GM13977 (cell line): ENCODE data around the gene JMJD1C.

Experiments
- DNase-seq: peaks from one replicate; pipeline ENCODE4 v3.0.0; 2012; ENCODE audit warnings: low spot score
- CTCF ChIP-seq: IDR thresholded peaks from 2 replicates; pipeline ENCODE4 v1.5.1; 2012; ENCODE audit warnings: mild to moderate bottlenecking, control low read depth; ENCODE audit not compliant: insufficient read depth; ENCODE audit errors: extremely low read depth, missing control alignments
- in situ Hi-C: fragments of 300-500 bp; cut with MboI; formaldehyde crosslinking; loops from one replicate; pipeline ENCODE4 v1.12.0; 2022; ENCODE audit warnings: low sequenced_read_pairs, low pct_unique_long_range_greater_than_20kb, mixed read lengths, inconsistent platforms; ENCODE audit not compliant: unreplicated experiment

Gene JMJD1C

GRCh38 chr10:63466144-63466935 lies 563 bp upstream of the JMJD1C start:
- in situ Hi-C loops, result no loop called here
- TF ChIP-seq CTCF, result no peak
- peak; percentile 55 for DNase-seq

- TF ChIP-seq CTCF, result no peak
- in situ Hi-C loops, result no loop called here
- peak; percentile 29 for DNase-seq
Observed at GRCh38 chr10:63464402-63465292, 1.1 kb downstream of the JMJD1C start.

- no peak for TF ChIP-seq CTCF
- no peak for DNase-seq
- in situ Hi-C loops, result no loop called here
Observed at GRCh38 chr10:63462442-63462841, 3.3 kb downstream of the JMJD1C start.

GRCh38 chr10:63458177-63458576 lies 7.6 kb downstream of the JMJD1C start:
- DNase-seq, result no peak
- TF ChIP-seq CTCF, result no peak
- in situ Hi-C loops, result no loop called here

GRCh38 chr10:63457594-63457993 lies 8.2 kb downstream of the JMJD1C start:
- in situ Hi-C loops, result no loop called here

More at GRCh38 chr10:63457594-63457993, 8.2 kb downstream of the JMJD1C start:
- TF ChIP-seq CTCF, result no peak
- no peak for DNase-seq
